Tibial artery (tissue), 4 donors: ENCODE data around the gene LTB.

Experiments used
- DNase-seq, 2 donors: peaks; one replicate each; pipeline ENCODE4 v3.0.0-alpha.2; 2019
- H3K27ac ChIP-seq, 2 donors: fragments of 200-600 bp; sonication (generic) in 1 of 2; 1 replicate in 1 of 2; 2 replicates in 1 of 2; pipeline ENCODE4 v1.5.1; 2018 to 2019; ENCODE audit warnings: mild to moderate bottlenecking in 1 of 2
- H3K27me3 ChIP-seq, 2 donors: fragments of 200-600 bp; sonication (generic) in 1 of 2; one replicate each; pipeline versions ENCODE4 v1.5.1 to v1.6.0; 2016 to 2019
- H3K36me3 ChIP-seq, 3 donors: fragments of 200-600 bp; sonication (generic) in 2 of 3; one replicate each; pipeline ENCODE4 v1.5.1; 2016 to 2019; ENCODE audit warnings: mild to moderate bottlenecking in 2 of 3
- H3K4me1 ChIP-seq, 4 donors: fragments of 200-600 bp; sonication (generic) in 2 of 4; 1 replicate in 3 of 4; 2 replicates in 1 of 4; pipeline ENCODE4 v1.5.1; 2016 to 2019
- H3K4me3 ChIP-seq, 2 donors: fragments of 200-600 bp; sonication (generic) in 1 of 2; 1 replicate in 1 of 2; 2 replicates in 1 of 2; pipeline ENCODE4 v1.5.1; 2018 to 2019; ENCODE audit warnings: mild to moderate bottlenecking in 2 of 2
- H3K9me3 ChIP-seq, 3 donors: fragments of 200-600 bp; sonication (generic) in 1 of 3; one replicate each; pipeline ENCODE4 v1.5.1; 2016 to 2019
- CTCF ChIP-seq, 2 experiments: fragments of 200-600 bp in 1 of 2; fragments of 450-650 bp in 1 of 2; IDR thresholded peaks; one replicate each; pipeline ENCODE4 v1.5.1; 2017 to 2019; ENCODE audit warnings: antibody characterized with exemption in 2 of 2, mild to moderate bottlenecking in 1 of 2, moderate library complexity in 1 of 2
- intact Hi-C: fragments of 100-400 bp; cut with DNase I; formaldehyde crosslinking; loops from one replicate; pipeline ENCODE4 v1.15.0; 2023; ENCODE audit warnings: low total_unique reads

Gene LTB

GRCh38 chr6:31543639-31544038 is 38.6 kb downstream of the LTB start:
- no peak for TF ChIP-seq CTCF (IDR thresholded peaks at IDR 0.05)
- Histone ChIP-seq H3K36me3 (peaks cover 17 to 20% (median 18%) of the 10 kb centered on the region in 3 donors), H3K27me3 (no peaks in the 10 kb centered on the region), H3K4me1 (peaks cover 0 to 48% (median 41%) of the 10 kb centered on the region in 4 donors), H3K4me3 (no peak overlapping the region), H3K9me3 (no peaks in the 10 kb centered on the region), H3K27ac (peak overlapping the region in 1 of 2 donors; percentile 91)
- intact Hi-C loops = no loop called here
- DNase-seq = no peak

- H3K4me1 ChIP-seq = peaks cover 0 to 43% (median 34%) of the 10 kb centered on the region in 4 donors
- intact Hi-C loops = loop anchor here (2.0 kb wide), 1 partner anchor 43 kb away; the partner anchor contains the start of gene MICB
Observed at GRCh38 chr6:31541658-31542521, 40.3 kb downstream of the LTB start, which contains the start of gene DDX39B. Gene DDX39B (minus strand): TSS chr6:31542003. CDS start chr6:31540532, 1,471 bp downstream.

GRCh38 chr6:31541059-31541657 is 41.1 kb downstream of the LTB start:
- H3K27ac ChIP-seq = peak overlapping the region; percentile 91 to 94
- no peaks in the 10 kb centered on the region for H3K27me3 ChIP-seq
- no peaks in the 10 kb centered on the region for H3K9me3 ChIP-seq
- H3K36me3 ChIP-seq = peaks cover 37 to 43% (median 41%) of the 10 kb centered on the region in 3 donors
- H3K4me3 ChIP-seq = peak overlapping the region; percentile 69 to 71
- peaks cover 0 to 36% (median 31%) of the 10 kb centered on the region in 4 donors for H3K4me1 ChIP-seq
- intact Hi-C loops = loop anchor here (2.0 kb wide), 1 partner anchor 42 kb away; the partner anchor contains the start of gene MICB
- DNase-seq = peak in 1 of 2 donors; percentile 61
- no peak for TF ChIP-seq CTCF (IDR thresholded peaks at IDR 0.05)

More at GRCh38 chr6:31541658-31542521, 40.3 kb downstream of the LTB start, which contains the start of gene DDX39B:
- H3K27me3 ChIP-seq = no peaks in the 10 kb centered on the region
- DNase-seq = peak; percentile 96 to 98
- H3K9me3 ChIP-seq = no peaks in the 10 kb centered on the region
- H3K4me3 ChIP-seq = peak within 1 kb of the TSS; percentile 69 to 71
- peaks cover 29 to 36% (median 34%) of the 10 kb centered on the region in 3 donors for H3K36me3 ChIP-seq
- TF ChIP-seq CTCF (IDR thresholded peaks at IDR 0.05) = peak in 1 of 2 experiments; percentile 10
- peak within 1 kb of the TSS; percentile 91 to 94 for H3K27ac ChIP-seq

GRCh38 chr6:31540640-31541039 is 41.6 kb downstream of the LTB start:
- Histone ChIP-seq H3K36me3 (peaks cover 42 to 48% (median 46%) of the 10 kb centered on the region in 3 donors), H3K27ac (peak overlapping the region; percentile 91 to 94), H3K4me1 (peaks cover 0 to 36% (median 30%) of the 10 kb centered on the region in 4 donors), H3K4me3 (peak overlapping the region; percentile 69 to 71), H3K27me3 (no peaks in the 10 kb centered on the region), H3K9me3 (no peaks in the 10 kb centered on the region)
- TF ChIP-seq CTCF (IDR thresholded peaks at IDR 0.05) = no peak
- intact Hi-C loops = loop anchor here (2.0 kb wide), 1 partner anchor 42 kb away; the partner anchor contains the start of gene MICB
- DNase-seq = no peak

GRCh38 chr6:31538805-31539400 is 43.3 kb downstream of the LTB start:
- intact Hi-C loops = no loop called here
- Histone ChIP-seq H3K4me3 (no peak overlapping the region), H3K27me3 (no peaks in the 10 kb centered on the region), H3K4me1 (peaks cover 0 to 36% (median 30%) of the 10 kb centered on the region in 4 donors), H3K27ac (peak overlapping the region in 1 of 2 donors; percentile 91), H3K9me3 (no peaks in the 10 kb centered on the region), H3K36me3 (peaks cover 59 to 65% (median 63%) of the 10 kb centered on the region in 3 donors)
- no peak for TF ChIP-seq CTCF (IDR thresholded peaks at IDR 0.05)
- no peak for DNase-seq
